ENCODE data around the gene RHOJ. TPM values are rescaled to one million over a fixed set of nuclear protein-coding genes. Genes with fewer than 3 reads are reported as not detected.

The RHOJ gene
- total and polyA plus RNA-seq, 2 experiments from 2014 or later: 0.17 TPM; not detected in 1

DNA sequence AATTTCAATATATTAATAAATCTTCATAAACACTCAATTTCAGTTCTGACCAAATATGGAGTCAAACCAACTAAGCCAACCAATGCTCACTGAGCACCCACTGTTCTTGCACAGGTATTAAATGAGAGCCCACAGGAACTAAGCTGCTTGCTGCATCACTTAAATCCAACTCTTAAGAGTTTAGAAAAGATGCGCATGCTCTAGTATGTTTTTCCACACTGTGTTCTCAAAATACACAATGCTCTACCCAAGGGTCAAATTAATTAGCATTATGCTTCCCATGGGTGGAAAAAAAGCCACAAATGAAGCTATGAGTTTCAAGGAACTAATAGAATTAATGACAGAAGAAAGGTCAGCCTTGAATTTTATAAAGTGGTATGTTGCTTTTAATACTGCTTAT, 118.2 kb downstream of the RHOJ start:
- Histone ChIP-seq H3K4me1 (ENCODE audit: insufficient read depth) (no peaks in the 10 kb centered on the region), H4K20me1 (replicated peaks; ENCODE audit: insufficient read depth) (no peaks in the 10 kb centered on the region), H3K4me2 (no peak overlapping the region), H3K27me3 (ENCODE audit: insufficient read depth) (no peaks in the 10 kb centered on the region), H3K4me3 (no peak overlapping the region), H3K27ac (ENCODE audit: low read depth) (no peak overlapping the region), H3K79me2 (replicated peaks; ENCODE audit: insufficient read depth) (no peaks in the 10 kb centered on the region), H3F3A (replicated peaks; ENCODE audit: low read depth) (no peaks in the 10 kb centered on the region), H3K36me3 (ENCODE audit: insufficient read depth) (no peaks in the 10 kb centered on the region), H2AFZ (no peak overlapping the region), H3K9me2 (ENCODE audit: insufficient read depth) (peaks cover 7% of the 10 kb centered on the region; the same call in 1 of the 2 replicates)
- H3K27me3 Mint-ChIP-seq (ENCODE audit: insufficient read depth, low read depth, poor library complexity): no peaks in the 10 kb centered on the region
- DNase-seq (ENCODE audit: low spot score) (no peak), ATAC-seq (no peak)
- no peak overlapping the region for H3K4me3 Mint-ChIP-seq
- TF ChIP-seq REST (IDR thresholded peaks at IDR 0.05; ENCODE audit: unreplicated experiment) (no peak), NANOG (IDR thresholded peaks at IDR 0.05; ENCODE audit: borderline replicate concordance) (no peak), POLR2AphosphoS5 (IDR thresholded peaks at IDR 0.05; ENCODE audit: low read depth) (no peak), CREB1 (CRISPR knock-in tag; IDR thresholded peaks at IDR 0.05; ENCODE audit: low read depth) (no peak), ZNF114 (CRISPR knock-in tag; IDR thresholded peaks at IDR 0.05) (no peak), STAT1 (IDR thresholded peaks at IDR 0.05; ENCODE audit: unreplicated experiment) (no peak), ZNF331 (CRISPR knock-in tag; IDR thresholded peaks at IDR 0.05; ENCODE audit: low read depth) (no peak), CTCF (conservative IDR thresholded peaks at IDR 0.05; ENCODE audit: low read depth in 2 of 2) (no peak), ETS1 (IDR thresholded peaks at IDR 0.05) (no peak), EZH2phosphoT487 (IDR thresholded peaks at IDR 0.05; ENCODE audit: unreplicated experiment) (no peak), JUNB (IDR thresholded peaks at IDR 0.05; ENCODE audit: unreplicated experiment) (no peak), EZH2 (IDR thresholded peaks at IDR 0.05; ENCODE audit: low read depth, unreplicated experiment) (no peak)
- TF ChIP-seq, protein P1, sequence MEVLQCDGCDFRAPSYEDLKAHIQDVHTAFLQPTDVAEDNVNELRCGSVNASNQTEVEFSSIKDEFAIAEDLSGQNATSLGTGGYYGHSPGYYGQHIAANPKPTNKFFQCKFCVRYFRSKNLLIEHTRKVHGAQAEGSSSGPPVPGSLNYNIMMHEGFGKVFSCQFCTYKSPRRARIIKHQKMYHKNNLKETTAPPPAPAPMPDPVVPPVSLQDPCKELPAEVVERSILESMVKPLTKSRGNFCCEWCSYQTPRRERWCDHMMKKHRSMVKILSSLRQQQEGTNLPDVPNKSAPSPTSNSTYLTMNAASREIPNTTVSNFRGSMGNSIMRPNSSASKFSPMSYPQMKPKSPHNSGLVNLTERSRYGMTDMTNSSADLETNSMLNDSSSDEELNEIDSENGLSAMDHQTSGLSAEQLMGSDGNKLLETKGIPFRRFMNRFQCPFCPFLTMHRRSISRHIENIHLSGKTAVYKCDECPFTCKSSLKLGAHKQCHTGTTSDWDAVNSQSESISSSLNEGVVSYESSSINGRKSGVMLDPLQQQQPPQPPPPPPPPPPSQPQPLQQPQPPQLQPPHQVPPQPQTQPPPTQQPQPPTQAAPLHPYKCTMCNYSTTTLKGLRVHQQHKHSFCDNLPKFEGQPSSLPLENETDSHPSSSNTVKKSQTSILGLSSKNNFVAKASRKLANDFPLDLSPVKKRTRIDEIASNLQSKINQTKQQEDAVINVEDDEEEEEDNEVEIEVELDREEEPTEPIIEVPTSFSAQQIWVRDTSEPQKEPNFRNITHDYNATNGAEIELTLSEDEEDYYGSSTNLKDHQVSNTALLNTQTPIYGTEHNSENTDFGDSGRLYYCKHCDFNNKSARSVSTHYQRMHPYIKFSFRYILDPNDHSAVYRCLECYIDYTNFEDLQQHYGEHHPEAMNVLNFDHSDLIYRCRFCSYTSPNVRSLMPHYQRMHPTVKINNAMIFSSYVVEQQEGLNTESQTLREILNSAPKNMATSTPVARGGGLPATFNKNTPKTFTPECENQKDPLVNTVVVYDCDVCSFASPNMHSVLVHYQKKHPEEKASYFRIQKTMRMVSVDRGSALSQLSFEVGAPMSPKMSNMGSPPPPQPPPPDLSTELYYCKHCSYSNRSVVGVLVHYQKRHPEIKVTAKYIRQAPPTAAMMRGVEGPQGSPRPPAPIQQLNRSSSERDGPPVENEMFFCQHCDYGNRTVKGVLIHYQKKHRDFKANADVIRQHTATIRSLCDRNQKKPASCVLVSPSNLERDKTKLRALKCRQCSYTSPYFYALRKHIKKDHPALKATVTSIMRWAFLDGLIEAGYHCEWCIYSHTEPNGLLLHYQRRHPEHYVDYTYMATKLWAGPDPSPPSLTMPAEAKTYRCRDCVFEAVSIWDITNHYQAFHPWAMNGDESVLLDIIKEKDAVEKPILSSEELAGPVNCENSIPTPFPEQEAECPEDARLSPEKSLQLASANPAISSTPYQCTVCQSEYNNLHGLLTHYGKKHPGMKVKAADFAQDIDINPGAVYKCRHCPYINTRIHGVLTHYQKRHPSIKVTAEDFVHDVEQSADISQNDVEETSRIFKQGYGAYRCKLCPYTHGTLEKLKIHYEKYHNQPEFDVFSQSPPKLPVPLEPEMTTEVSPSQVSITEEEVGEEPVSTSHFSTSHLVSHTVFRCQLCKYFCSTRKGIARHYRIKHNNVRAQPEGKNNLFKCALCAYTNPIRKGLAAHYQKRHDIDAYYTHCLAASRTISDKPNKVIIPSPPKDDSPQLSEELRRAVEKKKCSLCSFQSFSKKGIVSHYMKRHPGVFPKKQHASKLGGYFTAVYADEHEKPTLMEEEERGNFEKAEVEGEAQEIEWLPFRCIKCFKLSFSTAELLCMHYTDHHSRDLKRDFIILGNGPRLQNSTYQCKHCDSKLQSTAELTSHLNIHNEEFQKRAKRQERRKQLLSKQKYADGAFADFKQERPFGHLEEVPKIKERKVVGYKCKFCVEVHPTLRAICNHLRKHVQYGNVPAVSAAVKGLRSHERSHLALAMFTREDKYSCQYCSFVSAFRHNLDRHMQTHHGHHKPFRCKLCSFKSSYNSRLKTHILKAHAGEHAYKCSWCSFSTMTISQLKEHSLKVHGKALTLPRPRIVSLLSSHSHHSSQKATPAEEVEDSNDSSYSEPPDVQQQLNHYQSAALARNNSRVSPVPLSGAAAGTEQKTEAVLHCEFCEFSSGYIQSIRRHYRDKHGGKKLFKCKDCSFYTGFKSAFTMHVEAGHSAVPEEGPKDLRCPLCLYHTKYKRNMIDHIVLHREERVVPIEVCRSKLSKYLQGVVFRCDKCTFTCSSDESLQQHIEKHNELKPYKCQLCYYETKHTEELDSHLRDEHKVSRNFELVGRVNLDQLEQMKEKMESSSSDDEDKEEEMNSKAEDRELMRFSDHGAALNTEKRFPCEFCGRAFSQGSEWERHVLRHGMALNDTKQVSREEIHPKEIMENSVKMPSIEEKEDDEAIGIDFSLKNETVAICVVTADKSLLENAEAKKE (CRISPR knock-in tag; IDR thresholded peaks at IDR 0.05): no peak
- peaks cover 7% of the 10 kb centered on the region for H3K4me1 Mint-ChIP-seq
- no peaks in the 10 kb centered on the region for H3K36me3 Mint-ChIP-seq (ENCODE audit: low read depth)
- H3K27ac Mint-ChIP-seq: no peak overlapping the region
- no peaks in the 10 kb centered on the region for H3K9me3 Mint-ChIP-seq
